DOHH2 (cell line): ENCODE results near the gene TDRD9.
"Not testable (repeated sequence)": the region's sequence is repeated elsewhere in the genome, so short reads cannot be mapped to it uniquely, and the experiment has no call there.

Experiments
- H3F3A ChIP-seq: fragments of 200-600 bp; sonication (generic), shearing (Covaris generic); 2 replicates; pipeline ENCODE4 v1.6.0; 2016; ENCODE audit warnings: antibody characterized with exemption, mild to moderate bottlenecking; ENCODE audit not compliant: control insufficient read depth, insufficient read depth
- H3K27ac ChIP-seq: fragments of 200-600 bp; sonication (generic); 2 replicates; pipeline ENCODE4 v1.5.1; 2014; ENCODE audit warnings: low read depth, mild to moderate bottlenecking, low read length, moderate library complexity
- H3K27me3 ChIP-seq: fragments of 200-600 bp; sonication (generic); 2 replicates; pipeline ENCODE4 v1.6.1; 2014; ENCODE audit warnings: mild to moderate bottlenecking, low read length, mixed read lengths; ENCODE audit not compliant: control insufficient read depth
- H3K36me3 ChIP-seq: fragments of 200-600 bp; sonication (generic); 2 replicates; pipeline ENCODE4 v1.6.1; 2014; ENCODE audit warnings: mild to moderate bottlenecking, low read length, moderate library complexity, mixed read lengths; ENCODE audit not compliant: control insufficient read depth
- H3K4me1 ChIP-seq: fragments of 200-600 bp; sonication (generic); 2 replicates; pipeline ENCODE4 v1.6.1; 2014; ENCODE audit warnings: mild to moderate bottlenecking, low read length, mixed read lengths; ENCODE audit not compliant: control insufficient read depth
- H3K4me2 ChIP-seq: fragments of 200-600 bp; sonication (generic); 2 replicates; pipeline ENCODE4 v1.6.0; 2014; ENCODE audit warnings: mild to moderate bottlenecking, low read length, moderate library complexity
- H3K4me3 ChIP-seq: fragments of 200-600 bp; sonication (generic); 2 replicates; pipeline ENCODE4 v1.5.1; 2014; ENCODE audit warnings: mild to moderate bottlenecking, low read length, mixed read lengths
- H3K79me2 ChIP-seq: fragments of 200-600 bp; sonication (generic); 2 replicates; pipeline ENCODE4 v1.6.1; 2014; ENCODE audit warnings: mild to moderate bottlenecking, low read length, mixed read lengths; ENCODE audit not compliant: control insufficient read depth
- H3K9me2 ChIP-seq: fragments of 200-600 bp; sonication (generic); replicated peaks from 2 replicates; pipeline ENCODE4 v1.6.1; 2014; ENCODE audit warnings: mild to moderate bottlenecking, low read length, mixed read lengths; ENCODE audit not compliant: control insufficient read depth
- H3K9me3 ChIP-seq: fragments of 200-600 bp; sonication (generic); 2 replicates; pipeline ENCODE4 v1.6.1; 2014; ENCODE audit warnings: antibody characterized with exemption, low read length, mixed read lengths; ENCODE audit not compliant: control insufficient read depth, insufficient read depth
- H4K20me1 ChIP-seq: fragments of 200-600 bp; sonication (generic); 2 replicates; pipeline ENCODE4 v1.6.0; 2014; ENCODE audit warnings: low read depth, mild to moderate bottlenecking, antibody characterized with exemption, low read length, moderate library complexity; ENCODE audit not compliant: control insufficient read depth, insufficient read depth
- CTCF ChIP-seq: fragments of 200-600 bp; sonication (generic); IDR thresholded peaks from one replicate; pipeline ENCODE4 v1.5.1; 2014; ENCODE audit warnings: antibody characterized with exemption, mild to moderate bottlenecking, low read depth, low read length; ENCODE audit not compliant: poor library complexity, severe bottlenecking
- EZH2phosphoT487 ChIP-seq: fragments of 200-600 bp; sonication (generic); IDR thresholded peaks from 2 replicates; pipeline ENCODE4 v1.6.1; 2017; ENCODE audit warnings: borderline replicate concordance, mild to moderate bottlenecking, antibody characterized with exemption, low read length, moderate library complexity, mixed read lengths

The TDRD9 gene

GRCh38 chr14:103969961-103970360 is 41.7 kb downstream of the TDRD9 start:
- H3K4me2 ChIP-seq, result no peak overlapping the region
- H3K4me3 ChIP-seq, result no peak overlapping the region
- no peak overlapping the region for H3K27ac ChIP-seq
- H3K9me2 ChIP-seq, result no peaks in the 10 kb centered on the region
- no peaks in the 10 kb centered on the region for H4K20me1 ChIP-seq
- no peaks in the 10 kb centered on the region for H3F3A ChIP-seq
- H3K36me3 ChIP-seq, result no peaks in the 10 kb centered on the region
- no peaks in the 10 kb centered on the region for H3K9me3 ChIP-seq
- H3K79me2 ChIP-seq, result no peaks in the 10 kb centered on the region
- H3K4me1 ChIP-seq, result no peaks in the 10 kb centered on the region
- no peak for TF ChIP-seq EZH2phosphoT487
- TF ChIP-seq CTCF, result no peak
- H3K27me3 ChIP-seq, result peaks cover 2% of the 10 kb centered on the region; the same call in 1 of the 2 replicates

DNA sequence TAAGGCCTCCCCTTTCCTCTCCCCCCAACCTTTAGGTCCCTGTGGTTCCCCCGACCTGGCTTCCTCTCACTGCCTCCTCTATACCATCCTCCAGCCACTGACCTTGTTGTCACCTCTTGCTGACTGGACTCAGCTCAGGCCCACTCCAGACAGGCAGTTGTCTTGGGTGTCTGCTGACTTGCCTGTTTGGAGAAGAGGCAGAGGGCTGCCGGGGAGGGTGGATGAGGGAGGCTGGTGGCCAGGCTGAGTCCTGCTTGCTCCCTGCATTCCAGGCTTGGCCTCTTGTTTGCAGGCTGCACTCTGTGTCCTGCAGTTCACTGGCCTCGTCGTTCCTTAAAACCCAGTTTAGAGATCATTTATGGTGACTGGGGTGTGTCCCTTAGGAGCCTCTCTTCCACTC is 45.1 kb downstream of the TDRD9 start:
- Histone ChIP-seq H3K9me3 (no peaks in the 10 kb centered on the region), H3K9me2 (no peaks in the 10 kb centered on the region), H4K20me1 (no peaks in the 10 kb centered on the region), H3K79me2 (no peaks in the 10 kb centered on the region), H3K4me1 (no peaks in the 10 kb centered on the region), H3K36me3 (no peaks in the 10 kb centered on the region), H3K4me3 (no peak overlapping the region), H3K27me3 (peaks cover 12% of the 10 kb centered on the region), H3F3A (no peaks in the 10 kb centered on the region), H3K4me2 (no peak overlapping the region), H3K27ac (no peak overlapping the region)
- no peak for TF ChIP-seq CTCF
- no peak for TF ChIP-seq EZH2phosphoT487

GRCh38 chr14:103974575-103974974 is 46.3 kb downstream of the TDRD9 start:
- Histone ChIP-seq H3K4me2 (no peak overlapping the region), H3F3A (no peaks in the 10 kb centered on the region), H4K20me1 (no peaks in the 10 kb centered on the region), H3K36me3 (no peaks in the 10 kb centered on the region), H3K9me3 (no peaks in the 10 kb centered on the region), H3K27ac (no peak overlapping the region), H3K79me2 (no peaks in the 10 kb centered on the region), H3K4me3 (no peak overlapping the region), H3K4me1 (no peaks in the 10 kb centered on the region), H3K9me2 (no peaks in the 10 kb centered on the region), H3K27me3 (peaks cover 12% of the 10 kb centered on the region)
- TF ChIP-seq CTCF (no peak), EZH2phosphoT487 (no peak)

GRCh38 chr14:103980623-103981238 is 52.5 kb downstream of the TDRD9 start:
- not testable (repeated sequence) for H4K20me1 ChIP-seq, H3K4me1 ChIP-seq, H3K27me3 ChIP-seq, H3F3A ChIP-seq, H3K4me3 ChIP-seq, H3K9me3 ChIP-seq, H3K79me2 ChIP-seq, H3K9me2 ChIP-seq, H3K27ac ChIP-seq, H3K36me3 ChIP-seq, H3K4me2 ChIP-seq
